Muscle of leg (tissue), 11 donors: ENCODE measurements around the gene SORT1. TPM values are rescaled to one million over a fixed set of nuclear protein-coding genes. Genes with fewer than 3 reads are reported as not detected.

ENCODE experiments used
- DNase-seq: peaks from one replicate; pipeline ENCODE4 v3.0.0; 2013
- H3K27ac ChIP-seq: one replicate; pipeline ENCODE4 v1.5.1; 2013; ENCODE audit warnings: mild to moderate bottlenecking, low read length, control low read depth
- H3K27me3 ChIP-seq: one replicate; pipeline ENCODE4 v1.6.1; 2013; ENCODE audit warnings: low read length; ENCODE audit not compliant: control insufficient read depth, insufficient read depth
- H3K36me3 ChIP-seq: one replicate; pipeline ENCODE4 v1.6.1; 2013; ENCODE audit warnings: low read length; ENCODE audit not compliant: control insufficient read depth, insufficient read depth
- H3K4me1 ChIP-seq: one replicate; pipeline ENCODE4 v1.6.1; 2013; ENCODE audit warnings: low read length; ENCODE audit not compliant: control insufficient read depth, insufficient read depth
- H3K4me3 ChIP-seq: one replicate; pipeline ENCODE4 v1.5.1; 2013; ENCODE audit warnings: low read length, control low read depth
- H3K9me3 ChIP-seq: replicated peaks from 2 replicates; pipeline ENCODE4 v1.6.1; 2013; ENCODE audit warnings: low read depth, low read length; ENCODE audit not compliant: control insufficient read depth
- WGBS: methylation state at CpG from one replicate; pipeline ENCODE4 v1.1.5; 2013; ENCODE audit warnings: missing lambda C conversion rate; ENCODE audit not compliant: insufficient coverage; 5-methylcytosine and 5-hydroxymethylcytosine counted together
- polyA plus RNA-seq, 8 donors: library from polyadenylated mRNA; unstranded; fragments of 120-200 nt; gene quantifications; one replicate each; pipeline versions ENCODE4 v1.2.1 to v1.2.3, GENCODE V29; 2013; ENCODE audit warnings: inconsistent platforms in 1 of 8, low replicate concordance in 1 of 8; ENCODE audit not compliant: insufficient read length in 8 of 8, insufficient read depth in 1 of 8
- total RNA-seq: library from RNA; stranded (reverse); fragments of 120-200 nt; gene quantifications from one replicate; pipeline ENCODE4 v1.2.4, GENCODE V29; 2013

SORT1 gene
- total and polyA plus RNA-seq, 9 donors = 11.6 to 32.1 (median 24.5) TPM

- DNase-seq = no peak
- WGBS = 87% methylated on average over 4 of the region's 5 CpGs
- peaks cover 19% of the 10 kb centered on the region for H3K36me3 ChIP-seq
- H3K9me3 ChIP-seq = no peaks in the 10 kb centered on the region
- H3K27me3 ChIP-seq = no peaks in the 10 kb centered on the region
- H3K27ac ChIP-seq = no peak overlapping the region
- no peak overlapping the region for H3K4me3 ChIP-seq
- peaks cover 25% of the 10 kb centered on the region for H3K4me1 ChIP-seq
Measured at GRCh38 chr1:109279615-109280278, 118.0 kb downstream of the SORT1 start.

DNA sequence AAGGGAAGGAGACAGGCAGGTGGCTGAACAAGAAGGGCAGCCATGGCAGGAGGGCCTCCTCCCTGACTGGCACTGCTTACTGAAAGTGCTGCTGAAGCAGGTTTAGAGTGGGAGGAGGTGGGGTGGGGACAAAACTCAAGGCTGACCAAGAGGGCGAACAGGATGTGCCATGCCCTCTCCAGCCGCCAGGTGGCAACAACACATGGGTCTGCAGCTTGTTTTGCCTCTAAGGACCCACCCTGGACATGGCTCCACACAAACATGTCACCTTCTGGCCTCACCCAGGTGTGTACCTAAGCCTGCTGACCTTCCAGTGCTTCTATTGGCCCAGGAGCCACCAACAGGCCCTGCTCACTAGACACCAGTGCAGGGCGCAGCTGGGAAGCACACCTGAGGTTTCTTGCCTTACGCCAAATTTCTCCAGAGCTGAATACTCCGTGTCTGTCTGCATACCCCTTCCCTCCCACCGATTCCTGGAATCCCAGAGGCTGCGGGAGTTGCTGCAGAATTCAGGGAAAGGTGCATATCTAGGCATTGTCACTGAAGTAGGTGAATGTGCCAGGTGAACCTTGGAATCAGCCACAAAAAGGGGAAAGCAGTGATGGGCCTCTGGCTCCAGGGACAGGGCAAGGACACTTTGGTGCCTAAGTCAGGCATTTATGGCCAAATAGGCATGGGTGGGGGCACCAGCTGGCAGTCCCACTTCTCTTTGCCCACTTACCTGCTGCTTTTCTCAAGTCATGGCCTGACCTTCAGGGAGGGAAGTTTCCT is 120.1 kb downstream of the SORT1 start:
- no peaks in the 10 kb centered on the region for H3K27me3 ChIP-seq
- no peak overlapping the region for H3K27ac ChIP-seq
- DNase-seq = peak; percentile 74
- H3K4me1 ChIP-seq = peaks cover 22% of the 10 kb centered on the region
- WGBS = 68% methylated on average over 7 of the region's 7 CpGs
- peaks cover 19% of the 10 kb centered on the region for H3K36me3 ChIP-seq
- no peaks in the 10 kb centered on the region for H3K9me3 ChIP-seq
- no peak overlapping the region for H3K4me3 ChIP-seq

- 39% methylated on average over 8 of the region's 9 CpGs for WGBS
- no peak overlapping the region for H3K27ac ChIP-seq
- DNase-seq = no peak
- peaks cover 19% of the 10 kb centered on the region for H3K36me3 ChIP-seq
- no peaks in the 10 kb centered on the region for H3K27me3 ChIP-seq
- H3K9me3 ChIP-seq = no peaks in the 10 kb centered on the region
- peaks cover 18% of the 10 kb centered on the region for H3K4me1 ChIP-seq
- no peak overlapping the region for H3K4me3 ChIP-seq
Measured at GRCh38 chr1:109275706-109276345, 121.9 kb downstream of the SORT1 start.

GRCh38 chr1:109274533-109275476 is 122.9 kb downstream of the SORT1 start:
- H3K4me3 ChIP-seq = no peak overlapping the region
- DNase-seq = no peak
- no peak overlapping the region for H3K27ac ChIP-seq
- WGBS = 48% methylated on average over 10 of the region's 24 CpGs
- H3K4me1 ChIP-seq = peaks cover 18% of the 10 kb centered on the region
- H3K36me3 ChIP-seq = peaks cover 14% of the 10 kb centered on the region
- no peaks in the 10 kb centered on the region for H3K9me3 ChIP-seq
- H3K27me3 ChIP-seq = no peaks in the 10 kb centered on the region

- no peaks in the 10 kb centered on the region for H3K27me3 ChIP-seq
- H3K27ac ChIP-seq = no peak overlapping the region
- no peak overlapping the region for H3K4me3 ChIP-seq
- no peaks in the 10 kb centered on the region for H3K9me3 ChIP-seq
- peaks cover 18% of the 10 kb centered on the region for H3K4me1 ChIP-seq
- 67% methylated on average over 26 of the region's 30 CpGs for WGBS
- peaks cover 9% of the 10 kb centered on the region for H3K36me3 ChIP-seq
- DNase-seq = no peak
Measured at GRCh38 chr1:109273570-109274288, 124.0 kb downstream of the SORT1 start.

DNA sequence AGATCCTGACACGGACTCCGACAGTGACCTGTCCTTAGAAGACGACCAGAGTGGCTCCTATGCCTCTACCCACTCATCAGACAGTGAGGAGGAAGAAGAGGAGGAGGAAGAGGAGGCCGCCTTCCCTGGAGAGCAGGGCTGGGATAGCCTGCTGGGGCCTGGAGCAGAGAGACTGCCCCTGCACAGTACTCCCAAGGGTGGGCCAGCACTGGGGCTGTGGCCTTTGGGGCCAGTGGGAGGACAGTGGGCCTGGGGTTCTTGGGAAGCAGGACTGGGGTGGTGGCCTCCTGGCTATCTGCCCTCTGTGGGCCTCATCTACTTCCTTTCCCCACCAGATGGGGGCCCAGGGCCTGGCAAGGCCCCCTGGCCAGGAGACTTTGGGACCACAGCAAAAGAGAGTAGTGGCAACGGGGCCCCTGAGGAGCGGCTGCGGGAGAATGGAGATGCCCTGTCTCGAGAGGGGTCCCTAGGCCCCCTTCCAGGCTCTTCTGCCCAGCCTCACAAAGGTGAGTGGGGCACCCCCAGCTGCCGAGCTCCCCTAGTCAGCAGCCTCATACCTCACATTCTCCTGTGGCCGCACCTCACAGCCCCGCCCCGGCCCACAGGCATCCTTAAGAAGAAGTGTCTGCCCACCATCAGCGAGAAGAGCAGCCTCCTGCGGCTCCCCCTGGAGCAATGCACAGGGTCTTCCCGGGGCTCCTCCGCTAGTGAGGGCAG is 124.7 kb downstream of the SORT1 start:
- H3K27ac ChIP-seq = no peak overlapping the region
- DNase-seq = no peak
- 80% methylated on average over 11 of the region's 16 CpGs for WGBS
- no peaks in the 10 kb centered on the region for H3K9me3 ChIP-seq
- peaks cover 12% of the 10 kb centered on the region for H3K36me3 ChIP-seq
- H3K4me3 ChIP-seq = no peak overlapping the region
- H3K27me3 ChIP-seq = no peaks in the 10 kb centered on the region
- H3K4me1 ChIP-seq = peaks cover 18% of the 10 kb centered on the region

DNA sequence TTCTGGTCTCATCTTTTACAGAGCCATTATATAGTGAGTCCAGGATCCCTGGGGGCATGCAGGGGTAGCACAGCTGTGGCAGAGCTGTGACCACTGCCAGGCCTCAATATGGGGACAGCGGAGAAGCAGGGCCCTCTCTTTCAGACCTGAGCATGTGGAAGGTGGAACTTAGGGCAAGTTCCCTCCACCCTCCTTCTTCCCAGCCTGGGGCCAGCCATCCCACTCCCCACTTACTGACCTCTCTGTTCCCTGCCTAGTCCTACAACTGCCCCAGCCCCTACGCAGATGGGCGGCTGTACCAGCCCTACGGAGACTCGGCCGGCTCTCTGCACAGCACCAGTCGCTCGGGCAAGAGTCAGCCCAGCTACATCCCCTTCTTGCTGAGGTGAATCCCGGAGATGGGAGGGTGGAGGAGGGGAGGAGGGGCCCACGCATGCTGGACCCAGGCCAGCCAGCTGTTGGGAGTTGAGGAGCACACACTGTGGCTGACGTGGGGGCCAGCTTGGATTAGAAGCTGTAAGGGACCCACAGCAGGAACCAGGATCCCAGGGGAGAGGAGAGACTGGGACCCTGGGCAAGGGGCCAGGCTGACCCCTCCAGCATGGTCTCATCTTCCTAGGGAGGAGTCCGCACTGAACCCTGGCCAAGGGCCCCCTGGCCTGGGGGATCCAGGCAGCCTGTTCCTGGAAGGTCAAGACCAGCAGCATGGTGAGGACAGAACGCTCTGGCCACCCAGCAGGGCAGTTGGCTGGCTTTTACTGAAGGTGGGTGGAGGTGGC is 125.5 kb downstream of the SORT1 start:
- H3K27me3 ChIP-seq = no peaks in the 10 kb centered on the region
- H3K4me3 ChIP-seq = no peak overlapping the region
- peaks cover 14% of the 10 kb centered on the region for H3K4me1 ChIP-seq
- peak; percentile 57 for DNase-seq
- whole genome bisulfite sequencing = 52% methylated on average over 11 of the region's 13 CpGs
- no peak overlapping the region for H3K27ac ChIP-seq
- peaks cover 12% of the 10 kb centered on the region for H3K36me3 ChIP-seq
- no peaks in the 10 kb centered on the region for H3K9me3 ChIP-seq

GRCh38 chr1:109271458-109271857 is 126.3 kb downstream of the SORT1 start:
- no peak for DNase-seq
- 90% methylated on average over 2 of the region's 6 CpGs for WGBS
- H3K36me3 ChIP-seq = peaks cover 12% of the 10 kb centered on the region
- no peak overlapping the region for H3K27ac ChIP-seq
- no peak overlapping the region for H3K4me3 ChIP-seq
- H3K9me3 ChIP-seq = no peaks in the 10 kb centered on the region
- H3K4me1 ChIP-seq = peaks cover 14% of the 10 kb centered on the region
- no peaks in the 10 kb centered on the region for H3K27me3 ChIP-seq
